Measurements from ENCODE around the gene PSMC4. TPM values are rescaled to one million over a fixed set of nuclear protein-coding genes. Genes with fewer than 3 reads are reported as not detected.

PSMC4 gene
- total RNA-seq = 97.6 TPM

DNA sequence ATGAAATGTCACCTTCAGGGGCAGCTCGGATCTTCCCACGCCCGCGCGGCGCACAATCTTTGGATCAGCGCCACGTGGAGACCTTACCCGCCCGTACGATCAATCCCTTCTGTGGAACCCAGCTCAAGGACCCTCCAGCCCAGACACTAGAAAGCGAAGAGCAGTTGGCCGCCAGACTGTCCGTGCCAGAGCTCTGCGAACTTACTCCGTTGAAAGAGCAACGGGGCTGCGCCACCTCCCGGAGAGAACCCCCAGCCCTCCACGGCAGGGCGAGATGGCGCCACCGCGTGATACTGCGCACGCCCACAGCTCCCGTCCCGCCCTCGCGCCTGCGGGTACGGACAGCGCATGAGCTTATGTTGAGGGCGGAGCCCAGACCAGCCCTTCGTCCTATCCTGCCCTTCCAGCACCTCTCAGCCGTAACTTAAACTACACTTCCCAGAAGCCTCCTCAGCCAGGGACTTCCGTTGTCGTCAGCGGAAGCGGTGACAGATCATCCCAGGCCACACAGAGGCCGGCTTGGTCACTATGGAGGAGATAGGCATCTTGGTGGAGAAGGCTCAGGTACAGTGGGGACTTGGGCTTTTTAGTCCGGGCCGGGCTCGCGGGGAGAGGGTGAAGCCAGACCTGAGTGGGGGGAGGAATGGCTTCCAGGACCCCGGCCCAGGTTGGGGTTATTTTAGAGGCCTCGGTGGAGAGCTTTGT is at the start of gene PSMC4:
PSMC4 (plus strand) TSS at position 491 of the 705 bp plus-strand sequence; CDS start at position 529, 38 bp downstream.
- peak; percentile 98 for DNase-seq (ENCODE audit: low spot score)

DNA sequence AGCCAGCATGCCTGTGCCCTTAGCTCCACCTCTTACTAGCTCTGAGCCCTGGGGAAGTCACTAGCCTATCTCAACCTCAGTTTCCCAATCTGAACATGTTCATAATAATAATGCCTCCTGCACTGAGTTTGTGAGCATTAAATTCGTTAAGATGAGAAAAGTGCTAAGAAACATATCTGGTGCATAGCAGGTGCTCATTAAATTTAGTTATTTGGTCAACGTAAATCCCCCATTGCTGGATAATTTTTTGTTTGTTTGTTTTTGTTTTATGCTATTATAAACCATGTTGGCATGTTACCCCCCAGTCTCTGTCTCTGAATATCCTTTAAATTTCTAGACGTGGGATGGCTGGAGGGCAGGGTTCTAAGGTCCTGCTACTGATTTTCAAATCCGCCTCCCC is 47.1 kb upstream of the PSMC4 start:
- DNase-seq (ENCODE audit: low spot score) = peak; percentile 12

DNA sequence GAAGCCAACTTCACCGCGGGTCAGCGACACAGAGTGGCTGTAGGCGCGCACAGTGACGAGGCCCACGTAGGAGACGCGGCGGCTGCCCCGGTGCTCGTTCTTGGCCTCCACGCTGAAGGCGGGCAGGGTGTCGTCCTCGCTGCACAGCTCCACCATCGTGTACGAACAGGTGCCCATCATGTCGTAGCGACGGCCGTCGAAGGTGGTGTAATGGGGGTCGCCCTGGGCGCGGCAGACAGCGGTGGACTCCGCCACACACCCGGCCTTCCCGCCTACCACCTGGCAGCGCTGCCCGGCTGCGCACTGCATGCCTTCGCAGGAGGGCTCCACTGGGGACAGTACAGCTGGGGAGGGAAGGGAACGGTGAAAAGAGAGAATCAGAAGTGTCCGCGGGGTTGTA is 46.6 kb upstream of the PSMC4 start:
- DNase-seq (ENCODE audit: low spot score) = peak; percentile 38

DNA sequence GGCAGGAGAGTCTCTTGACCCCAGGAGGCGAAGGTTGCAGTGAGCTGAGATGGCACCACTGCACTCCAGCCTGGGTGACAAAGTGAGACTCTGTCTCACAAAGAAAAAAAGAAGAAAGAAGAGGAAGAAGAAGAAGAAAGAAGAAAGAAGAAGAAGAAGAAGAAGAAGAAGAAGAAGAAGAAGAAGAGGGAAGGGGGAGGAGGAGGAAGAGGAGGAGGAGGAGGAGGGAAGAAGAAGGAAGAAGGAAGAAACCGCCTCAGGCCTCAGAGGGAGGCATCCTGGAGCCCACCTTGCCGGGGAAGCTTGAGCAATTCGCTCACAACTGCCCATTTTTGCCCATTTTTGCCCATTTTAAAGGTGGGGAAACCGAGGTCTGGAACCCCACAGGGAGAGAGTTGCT is 46.0 kb upstream of the PSMC4 start:
- DNase-seq (ENCODE audit: low spot score) = no peak

DNA sequence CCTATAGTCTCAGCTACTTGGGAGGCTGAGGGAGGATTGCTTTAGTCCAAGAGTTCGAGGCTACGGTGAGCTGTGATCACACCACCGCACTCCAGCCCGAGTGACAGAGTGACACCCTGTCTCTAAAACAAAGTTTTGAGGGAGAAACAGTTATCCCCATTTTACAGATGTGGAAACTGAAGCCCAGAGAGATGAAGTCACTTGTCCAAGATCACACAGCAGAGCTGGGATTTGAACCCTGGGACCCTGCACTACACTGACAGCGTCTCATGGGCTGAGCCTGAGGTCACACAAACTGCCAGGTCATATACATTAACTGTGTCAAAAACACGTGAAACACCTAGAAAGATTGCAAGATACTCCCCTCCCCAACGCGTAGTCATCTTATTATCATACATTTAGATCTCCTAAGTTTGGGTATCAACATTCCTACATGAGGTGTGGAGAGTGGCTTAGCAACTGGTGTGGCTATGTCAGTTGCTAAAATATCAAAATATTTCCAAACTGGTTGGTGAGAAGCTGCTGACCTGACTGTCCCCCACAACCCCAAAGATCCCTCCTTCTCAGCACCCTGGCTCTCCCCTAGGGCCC is 44.7 kb upstream of the PSMC4 start:
- no peak for DNase-seq (ENCODE audit: low spot score)

DNA sequence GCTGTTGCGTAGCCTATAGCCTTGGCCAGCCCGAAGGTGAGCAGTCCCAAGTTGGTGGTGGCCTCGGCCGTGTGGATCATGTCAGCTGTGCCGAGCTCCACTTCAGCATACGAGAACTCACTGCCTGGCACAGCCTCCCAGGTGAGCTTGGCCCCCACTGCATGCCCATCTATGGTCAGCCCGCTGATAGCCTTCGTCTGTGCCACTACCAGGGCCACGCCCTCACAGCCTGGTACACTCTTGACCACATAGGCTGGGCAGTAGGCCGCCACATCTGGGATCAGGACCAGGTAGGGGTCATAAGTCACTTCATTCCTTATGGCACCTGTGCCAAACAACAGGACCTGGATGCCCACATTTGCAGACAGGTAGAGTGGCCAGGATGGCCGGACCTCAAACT is 43.9 kb upstream of the PSMC4 start:
- no peak for DNase-seq (ENCODE audit: low spot score)

DNA sequence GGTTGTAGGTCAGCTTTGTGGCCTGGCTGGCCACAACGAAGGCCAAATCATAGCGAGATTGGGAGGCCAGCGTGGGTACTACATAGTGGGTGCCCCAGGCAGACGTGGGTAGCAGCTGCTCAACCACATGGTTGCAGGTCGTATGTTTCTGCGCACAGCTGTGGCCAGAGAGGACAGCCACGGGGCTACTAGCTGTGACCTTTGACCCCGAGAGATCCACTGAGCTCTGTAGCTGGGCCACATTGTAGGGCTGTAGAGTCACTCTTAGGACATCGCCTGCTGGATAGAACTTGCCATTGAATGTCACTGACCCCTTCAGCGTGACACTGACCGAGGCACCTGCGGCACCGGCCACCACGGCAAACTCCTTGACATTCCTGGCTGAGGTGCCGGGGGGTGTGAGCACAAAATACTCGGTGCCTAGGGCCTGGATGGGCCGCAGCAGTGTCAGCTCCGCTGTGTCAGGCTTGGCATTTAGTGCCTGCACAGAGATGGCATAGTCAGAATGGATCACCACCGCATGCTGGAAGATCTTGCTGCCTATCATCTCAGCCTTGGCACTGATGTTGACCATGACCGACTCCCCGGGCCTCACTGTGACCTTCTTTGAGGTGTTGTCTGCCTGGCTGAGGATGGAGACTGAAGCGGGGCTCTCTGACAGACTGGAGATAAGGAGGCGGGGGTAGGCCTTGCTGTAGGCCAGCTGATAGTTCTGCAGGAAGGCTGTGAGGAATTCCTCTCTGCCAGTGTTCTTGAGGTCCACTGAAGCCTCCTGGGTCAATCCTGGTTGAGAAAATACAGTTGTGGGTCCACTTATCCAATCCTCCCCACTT is 43.2 kb upstream of the PSMC4 start:
- DNase-seq (ENCODE audit: low spot score) = peak; percentile 32

DNA sequence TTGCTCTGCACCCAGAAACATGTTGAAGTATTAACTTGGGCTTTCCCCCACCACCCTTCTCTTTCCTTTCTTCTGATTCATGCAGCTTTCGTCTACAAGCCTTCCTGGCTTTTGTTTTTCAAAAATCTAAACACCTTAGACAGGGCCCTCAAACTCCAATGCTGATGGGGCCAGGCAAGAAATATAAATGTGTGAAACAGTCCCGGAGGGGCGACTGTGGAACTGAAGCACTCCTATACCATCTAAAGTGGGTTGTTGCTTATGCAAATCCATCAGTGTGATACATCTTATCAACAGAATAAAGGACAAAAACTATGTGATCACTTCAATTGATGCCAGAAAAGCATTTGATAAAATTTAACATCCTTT is 42.6 kb upstream of the PSMC4 start:
- peak; percentile 4 for DNase-seq (ENCODE audit: low spot score)

GRCh38 chr19:39929750-39930149 is 41.2 kb upstream of the PSMC4 start:
- DNase-seq (ENCODE audit: low spot score) = no peak

GRCh38 chr19:39934584-39935363 is 36.2 kb upstream of the PSMC4 start, which contains the start of gene FCGBP:
Gene FCGBP, minus strand, starts transcription at chr19:39934634.
- no peak for DNase-seq (ENCODE audit: low spot score)

DNA sequence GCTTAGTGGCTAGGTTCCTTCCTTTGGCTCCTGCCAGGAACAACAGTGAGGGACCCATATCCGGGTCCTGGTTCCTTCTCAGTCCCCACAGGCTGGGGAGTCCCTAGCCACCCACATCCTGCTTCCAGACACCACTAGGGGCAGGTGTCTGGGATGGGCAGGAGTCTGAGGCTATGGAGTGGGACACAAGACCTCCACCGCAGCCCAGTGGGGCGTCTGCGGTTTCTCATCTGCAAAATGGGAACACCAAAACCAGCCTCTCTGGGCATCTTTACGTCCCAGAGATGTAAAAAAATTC is 35.7 kb upstream of the PSMC4 start:
- no peak for DNase-seq (ENCODE audit: low spot score)

- DNase-seq (ENCODE audit: low spot score) = no peak
Measured at GRCh38 chr19:39936020-39936419, 34.9 kb upstream of the PSMC4 start.

- no peak for DNase-seq (ENCODE audit: low spot score)
Measured at GRCh38 chr19:39936622-39937021, 34.3 kb upstream of the PSMC4 start.

GRCh38 chr19:39937094-39937720 is 33.8 kb upstream of the PSMC4 start:
- no peak for DNase-seq (ENCODE audit: low spot score)

- DNase-seq (ENCODE audit: low spot score) = no peak
Measured at GRCh38 chr19:39937787-39938186, 33.2 kb upstream of the PSMC4 start.

DNA sequence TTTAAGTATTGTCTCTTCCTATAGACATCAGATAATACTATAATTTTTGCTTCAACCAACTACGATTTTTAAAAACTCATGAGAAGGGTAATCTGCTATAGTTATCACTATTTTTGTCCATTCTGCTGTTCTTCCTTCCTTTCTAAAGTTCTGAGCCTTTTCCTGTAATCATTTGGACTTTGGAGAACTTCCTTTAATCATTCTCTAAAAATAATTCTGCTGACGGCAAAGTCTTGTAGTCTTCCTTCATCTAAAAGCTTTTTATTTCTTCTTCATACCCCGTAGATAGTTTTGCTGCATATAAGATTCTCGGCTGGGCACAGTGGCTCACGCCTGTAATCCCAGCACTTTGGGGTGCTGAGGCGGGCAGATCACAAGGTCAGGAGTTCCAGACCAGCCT is 31.4 kb upstream of the PSMC4 start:
- DNase-seq (ENCODE audit: low spot score) = no peak

DNA sequence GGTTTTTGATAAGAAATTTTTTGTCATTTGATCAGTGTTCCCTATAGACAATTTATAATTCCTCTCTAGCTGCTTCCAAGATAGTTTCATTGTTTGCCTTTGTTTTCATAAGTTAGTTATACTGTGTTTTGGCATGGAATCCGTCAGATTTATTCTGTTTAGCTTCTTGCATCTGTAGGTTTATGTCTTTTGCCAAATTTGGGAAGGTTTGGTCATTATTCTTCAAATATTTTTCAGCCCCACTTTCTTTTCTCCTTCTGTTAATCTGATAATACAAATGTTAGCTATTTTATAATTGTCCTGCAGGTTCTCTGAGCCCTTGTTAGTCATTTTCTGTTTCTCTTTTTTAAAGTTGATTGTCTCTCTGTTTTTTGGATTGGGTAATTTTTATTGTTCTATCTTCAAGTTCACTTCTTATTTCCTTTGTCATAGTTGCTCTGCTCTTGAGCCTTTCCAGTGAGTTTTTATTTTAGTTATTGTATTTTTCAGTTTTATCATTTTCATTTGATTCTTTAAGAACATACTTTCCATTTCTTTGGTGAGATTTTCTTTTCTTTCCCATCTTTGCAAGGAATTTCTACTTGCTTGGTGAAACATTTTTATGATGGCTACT is 30.6 kb upstream of the PSMC4 start:
- no peak for DNase-seq (ENCODE audit: low spot score)

- DNase-seq (ENCODE audit: low spot score) = no peak
Measured at GRCh38 chr19:39941151-39941550, 29.8 kb upstream of the PSMC4 start.

DNA sequence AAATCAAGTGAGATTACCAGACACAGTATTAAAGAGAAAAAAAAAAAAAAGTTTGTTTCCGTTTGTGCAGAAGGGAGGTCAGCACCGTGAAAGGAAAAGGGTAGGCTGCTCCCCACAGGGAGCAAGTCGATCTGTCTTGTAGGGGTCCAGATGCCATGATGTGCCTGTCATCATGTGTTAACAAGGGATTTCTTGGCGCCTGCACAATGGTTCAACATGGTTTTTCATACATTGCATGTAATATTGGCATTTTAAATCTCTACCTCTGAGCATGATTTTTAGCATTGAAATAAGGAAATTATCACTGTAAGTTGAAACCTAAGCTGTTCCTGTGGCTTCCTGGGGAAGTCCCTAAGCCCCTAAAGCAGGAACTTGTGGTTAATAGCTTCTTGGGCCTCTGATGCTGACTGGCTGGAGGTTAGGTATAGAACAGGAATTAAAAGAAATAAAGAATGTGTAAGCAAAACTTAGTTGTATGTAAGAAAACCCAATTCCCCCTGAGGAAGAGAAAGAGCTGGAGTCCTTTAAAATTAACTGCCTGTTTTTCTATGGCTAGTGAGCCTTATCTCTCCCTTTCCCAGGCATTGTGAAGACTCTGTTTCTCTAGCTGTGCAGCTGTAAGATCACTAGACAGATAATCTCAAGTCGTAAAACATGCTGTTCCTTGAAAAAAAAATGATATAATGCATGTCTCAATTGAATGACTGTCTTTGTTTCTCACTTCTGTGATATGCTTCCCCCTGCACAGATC is 29.2 kb upstream of the PSMC4 start:
- DNase-seq (ENCODE audit: low spot score) = no peak

DNA sequence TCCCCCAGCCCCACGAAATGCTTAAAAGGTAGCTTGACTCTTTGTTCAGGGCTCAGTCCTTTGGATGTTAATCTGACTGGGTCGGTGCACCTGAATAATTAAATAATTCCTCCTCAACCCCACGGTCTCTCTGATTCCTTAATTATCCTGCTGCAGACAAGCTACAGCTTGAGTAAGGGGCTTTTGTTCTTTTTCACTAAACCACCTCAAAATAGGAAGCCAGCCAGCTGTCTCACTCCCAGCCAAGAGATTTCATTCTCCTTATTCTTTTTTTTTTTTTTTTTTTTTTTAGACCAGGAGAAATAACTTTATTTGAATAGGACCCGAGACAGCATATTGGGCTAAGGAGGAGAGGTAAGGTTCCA is 28.6 kb upstream of the PSMC4 start:
- DNase-seq (ENCODE audit: low spot score) = no peak

- no peak for DNase-seq (ENCODE audit: low spot score)
Measured at GRCh38 chr19:39943586-39943985, 27.4 kb upstream of the PSMC4 start.
